HG03045 (cell line): Measurements from ENCODE around the gene PTPN18.

ENCODE experiments used
- ATAC-seq: cut with Tn5 transposase; IDR thresholded peaks from one replicate; pipeline ENCODE4 v1.9.1; 2021; ENCODE audit warnings: mild to moderate bottlenecking, moderate library complexity; ENCODE audit not compliant: unreplicated experiment

Gene PTPN18

GRCh38 chr2:130339885-130340745 lies 15.7 kb upstream of the PTPN18 start:
- ATAC-seq = no peak

- peak; percentile 5 for ATAC-seq
Observed at GRCh38 chr2:130341562-130342019, 14.3 kb upstream of the PTPN18 start.

DNA sequence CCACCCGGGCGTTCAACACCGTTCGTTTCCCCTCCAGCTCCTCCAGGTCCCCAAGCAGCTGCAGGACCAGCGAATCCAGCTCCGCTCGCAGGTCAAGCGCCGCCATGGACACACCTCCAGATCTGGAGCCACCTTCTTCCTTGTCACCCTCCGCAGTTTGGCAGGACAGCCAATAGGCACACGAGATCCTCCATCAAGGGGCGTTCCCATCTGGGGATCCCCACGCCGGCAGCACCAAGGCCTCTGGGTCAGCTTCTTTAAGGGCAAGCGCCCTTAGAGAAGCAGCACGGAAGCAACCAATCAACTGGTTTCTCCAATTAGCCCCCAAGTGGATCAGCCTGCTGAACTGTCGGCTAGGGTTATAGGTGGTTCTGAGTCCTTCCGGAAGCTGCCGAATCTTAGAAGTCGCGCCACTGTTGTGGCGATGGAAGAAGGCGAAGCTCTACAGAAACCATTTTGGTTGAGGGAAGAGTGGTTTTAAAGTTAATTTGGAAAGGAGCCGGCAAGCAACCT lies 13.8 kb upstream of the PTPN18 start:
- peak; percentile 73 for ATAC-seq

GRCh38 chr2:130342533-130343275 lies 13.2 kb upstream of the PTPN18 start, which contains the start of gene IMP4:
Gene IMP4 (plus strand): TSS chr2:130342897. CDS start chr2:130342933, 36 bp downstream.
- ATAC-seq = peak; percentile 87

DNA sequence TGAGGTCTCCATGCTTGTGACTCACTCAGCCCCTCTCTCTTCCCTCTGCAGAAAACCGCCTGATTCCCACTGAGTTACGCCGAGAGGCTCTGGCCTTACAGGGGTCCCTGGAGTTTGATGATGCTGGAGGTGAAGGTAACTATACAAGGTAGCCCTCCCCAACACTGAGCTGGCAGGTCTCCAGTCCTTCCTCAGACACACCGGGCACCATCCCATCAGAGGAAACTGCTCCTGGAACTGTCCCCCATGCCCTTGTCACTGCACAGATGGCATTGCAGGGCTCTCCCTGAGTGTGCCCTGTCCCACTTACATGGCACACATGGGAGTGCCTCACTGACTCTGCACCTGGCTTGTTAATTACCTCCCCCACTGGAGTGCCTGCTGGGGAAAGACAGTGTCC lies 11.3 kb upstream of the PTPN18 start:
- no peak for ATAC-seq

GRCh38 chr2:130345091-130345490 lies 10.8 kb upstream of the PTPN18 start:
- ATAC-seq = no peak

DNA sequence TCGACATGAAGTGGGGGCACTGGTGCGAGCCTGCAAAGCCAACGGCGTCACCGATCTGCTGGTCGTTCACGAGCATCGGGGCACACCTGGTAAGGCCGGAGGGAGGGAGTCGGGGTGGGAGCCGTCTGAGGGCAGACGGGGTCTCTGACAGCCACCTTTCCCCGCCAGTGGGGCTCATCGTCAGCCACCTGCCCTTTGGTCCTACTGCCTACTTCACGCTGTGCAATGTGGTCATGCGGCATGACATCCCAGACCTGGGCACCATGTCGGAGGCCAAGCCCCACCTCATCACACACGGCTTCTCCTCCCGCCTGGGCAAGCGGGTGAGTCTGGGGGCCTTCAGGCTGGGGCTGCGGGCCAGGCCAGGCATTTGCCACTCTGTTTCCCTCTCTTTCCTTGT lies 10.2 kb upstream of the PTPN18 start:
- ATAC-seq = no peak

DNA sequence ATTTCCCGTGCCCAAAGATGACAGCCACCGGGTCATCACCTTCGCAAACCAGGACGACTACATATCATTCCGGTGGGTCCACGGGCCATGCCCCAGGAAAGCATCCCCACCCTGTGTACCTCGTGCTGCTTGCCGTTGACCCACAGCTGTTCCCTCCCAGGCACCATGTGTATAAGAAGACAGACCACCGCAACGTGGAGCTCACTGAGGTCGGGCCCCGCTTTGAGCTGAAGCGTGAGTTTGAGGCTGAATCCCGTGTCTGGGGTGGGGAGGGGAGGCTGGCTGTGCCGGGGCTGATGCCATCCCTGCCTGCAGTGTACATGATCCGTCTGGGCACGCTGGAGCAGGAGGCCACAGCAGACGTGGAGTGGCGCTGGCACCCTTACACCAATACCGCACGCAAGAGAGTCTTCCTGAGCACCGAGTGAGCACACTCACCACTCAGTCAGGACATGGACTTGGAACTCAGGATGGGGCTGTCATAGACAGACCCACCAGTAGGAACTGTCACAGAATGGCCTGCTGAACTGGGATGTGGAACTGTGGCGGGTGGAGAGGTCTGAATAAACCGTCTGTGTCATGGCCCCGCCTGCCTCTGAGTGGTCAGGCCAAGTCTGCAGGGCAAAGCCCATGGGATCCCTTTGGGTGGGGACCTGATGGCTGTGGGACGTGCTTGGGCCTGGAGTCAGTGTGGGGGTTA lies 9.7 kb upstream of the PTPN18 start:
- no peak for ATAC-seq

DNA sequence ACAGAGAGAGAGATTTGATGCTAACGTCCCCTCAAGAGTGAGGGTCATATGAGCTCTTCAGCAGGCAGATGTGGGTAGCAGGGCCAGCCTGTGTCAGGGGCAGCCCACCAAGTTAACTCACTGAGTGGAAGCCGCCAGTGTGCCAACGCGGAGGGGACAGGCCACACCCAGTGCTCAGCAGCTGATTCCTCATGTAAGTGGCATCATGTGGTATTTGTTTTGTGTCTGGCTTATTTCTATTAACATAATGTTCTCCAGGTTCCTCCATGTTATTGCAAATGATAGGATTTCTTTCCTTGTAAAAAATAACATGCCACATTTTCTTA lies 9.2 kb upstream of the PTPN18 start:
- no peak for ATAC-seq

GRCh38 chr2:130347220-130347925 lies 8.5 kb upstream of the PTPN18 start:
- ATAC-seq = no peak

DNA sequence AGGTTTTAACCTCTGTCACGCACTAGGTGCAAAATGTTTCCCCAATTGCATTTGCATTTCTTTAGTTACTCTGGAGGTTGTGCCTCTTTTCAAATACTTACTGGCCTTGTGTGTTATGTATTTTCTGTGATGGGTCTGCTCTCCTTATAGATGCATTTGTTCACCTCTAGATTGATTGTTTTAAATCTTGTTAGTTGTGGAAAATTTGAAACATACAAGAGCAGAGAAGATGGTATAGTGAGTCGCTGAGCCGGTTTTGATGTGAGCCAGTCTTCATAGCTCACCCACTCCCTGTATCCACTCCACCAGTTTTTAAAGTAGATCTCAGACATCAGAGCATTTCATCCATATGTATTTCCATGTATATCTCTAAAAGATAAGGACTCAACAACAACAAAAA lies 6.7 kb upstream of the PTPN18 start:
- no peak for ATAC-seq

GRCh38 chr2:130351711-130352110 lies 4.1 kb upstream of the PTPN18 start:
- ATAC-seq = no peak

DNA sequence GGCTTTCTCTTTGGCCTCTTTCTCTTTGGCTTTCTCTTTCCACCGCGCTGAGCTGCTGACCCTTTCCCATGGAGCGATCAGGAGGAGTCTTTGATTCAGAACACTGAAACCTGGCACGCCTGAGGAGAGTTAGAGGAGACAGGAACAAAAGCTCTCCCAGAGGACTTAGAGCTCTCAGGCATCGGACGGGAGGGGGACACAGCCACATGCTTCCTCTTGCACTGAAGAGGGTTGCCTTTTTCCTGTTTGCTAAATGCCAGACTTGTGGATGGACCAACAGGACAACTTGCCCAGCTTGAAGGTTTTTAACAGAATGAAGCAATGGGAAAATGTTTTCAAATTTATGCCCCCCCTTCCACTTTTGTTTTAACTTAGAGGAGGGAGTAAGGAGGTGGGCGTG lies 3.6 kb upstream of the PTPN18 start:
- ATAC-seq = no peak

- no peak for ATAC-seq
Observed at GRCh38 chr2:130353291-130354138, 2.3 kb upstream of the PTPN18 start.

- no peak for ATAC-seq
Observed at GRCh38 chr2:130354139-130354428, 1.8 kb upstream of the PTPN18 start.

DNA sequence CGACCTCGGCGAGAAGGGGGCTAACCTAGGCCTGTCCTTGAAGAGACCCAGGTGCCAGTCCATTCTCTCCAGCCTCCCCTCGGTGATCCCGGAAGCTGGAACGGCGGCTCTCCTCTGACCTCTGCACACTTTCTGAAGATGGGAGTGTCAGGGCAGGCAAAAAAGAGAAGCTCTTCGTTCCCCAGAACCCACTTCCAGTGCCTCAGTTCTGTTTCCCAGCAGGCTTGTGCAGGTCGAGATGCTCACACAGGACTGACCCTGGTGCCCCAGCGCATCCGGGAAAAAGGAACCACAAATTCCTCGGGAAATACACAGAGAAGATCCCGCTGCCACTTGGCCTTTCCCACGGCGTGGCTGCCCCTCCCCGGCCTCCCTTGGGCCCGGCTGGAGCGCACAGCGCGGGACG lies 681 bp upstream of the PTPN18 start:
- ATAC-seq = no peak

- ATAC-seq = no peak
Observed at GRCh38 chr2:130357864-130358263, 2.0 kb downstream of the PTPN18 start.

DNA sequence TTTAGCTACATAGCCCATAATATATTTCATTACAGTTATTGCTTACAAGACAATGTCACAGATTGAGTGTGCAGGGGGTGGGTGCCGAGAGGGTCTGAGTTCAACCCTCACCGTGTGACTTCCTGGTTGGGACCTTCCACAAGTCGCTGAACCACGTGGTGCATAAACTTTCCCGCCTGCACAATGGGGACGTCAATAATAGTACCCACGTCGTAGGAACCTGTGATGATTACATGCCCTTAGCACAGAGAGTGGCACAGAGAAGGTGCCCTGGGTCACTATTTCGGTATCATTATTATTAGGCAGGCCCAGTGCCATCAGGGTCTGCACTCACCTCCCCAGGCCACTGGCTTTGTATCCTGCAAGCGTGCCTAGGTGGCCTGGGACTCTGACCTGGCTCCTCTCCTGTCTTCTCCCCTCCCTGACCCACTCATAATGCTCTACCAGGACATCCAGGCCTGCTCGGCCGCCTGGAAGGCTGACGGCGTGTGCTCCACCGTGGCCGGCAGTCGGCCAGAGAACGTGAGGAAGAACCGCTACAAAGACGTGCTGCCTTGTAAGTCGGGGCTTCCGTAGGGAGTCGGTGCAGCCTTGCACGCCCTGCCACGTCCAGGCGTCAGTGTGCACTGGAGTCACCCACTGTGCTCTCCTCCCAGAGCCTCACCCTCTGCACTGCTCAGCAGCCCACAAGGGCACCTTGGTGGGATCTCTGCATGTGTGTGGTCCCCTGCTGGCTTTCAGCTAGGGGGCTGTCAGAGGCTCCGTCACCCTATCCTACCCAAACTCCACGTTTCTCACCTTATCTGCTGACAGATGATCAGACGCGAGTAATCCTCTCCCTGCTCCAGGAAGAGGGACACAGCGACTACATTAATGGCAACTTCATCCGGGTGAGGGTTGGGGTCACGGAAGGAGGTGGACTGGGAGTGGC lies 2.8 kb downstream of the PTPN18 start:
- ATAC-seq = no peak

DNA sequence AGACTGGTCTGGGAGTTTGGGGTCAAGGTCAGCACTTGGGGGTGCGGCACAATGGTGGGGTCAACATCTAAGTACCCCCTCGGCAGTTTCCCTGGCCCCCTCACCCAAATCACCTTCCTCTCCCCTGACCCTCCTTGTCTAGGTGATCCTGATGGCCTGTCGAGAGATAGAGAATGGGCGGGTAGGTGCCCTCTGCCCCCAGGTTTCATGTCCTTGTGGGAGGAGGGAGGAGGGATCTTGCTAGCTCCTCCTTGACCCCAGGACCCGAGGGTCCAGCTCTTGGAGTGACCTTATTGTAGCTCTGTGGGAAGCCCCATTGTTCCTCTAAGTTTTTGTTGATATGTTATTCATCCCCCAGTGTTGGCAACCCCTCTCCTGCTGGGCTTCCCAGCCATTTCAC lies 3.6 kb downstream of the PTPN18 start:
- ATAC-seq = no peak
